Endothelial cell (in vitro differentiated cells): ENCODE results near the gene TBC1D10B. TPM values are rescaled to one million over a fixed set of nuclear protein-coding genes. Genes with fewer than 3 reads are reported as not detected.
A peak's percentile ranks its signal among the peaks of the same experiment; 100 is the strongest.

Experiments used
- DNase-seq: peaks from one replicate; pipeline ENCODE4 v3.0.0; 2021; ENCODE audit warnings: low spot score
- H3K27ac Mint-ChIP-seq: one replicate; pipeline ENCODE4 v1.8.0; 2021; ENCODE audit warnings: mixed read lengths, inconsistent platforms; ENCODE audit not compliant: unreplicated experiment
- H3K27me3 Mint-ChIP-seq: one replicate; pipeline ENCODE4 v1.8.0; 2021; ENCODE audit warnings: mild to moderate bottlenecking, moderate library complexity, mixed read lengths, inconsistent platforms; ENCODE audit not compliant: unreplicated experiment
- H3K36me3 Mint-ChIP-seq: one replicate; pipeline ENCODE4 v1.8.0; 2021; ENCODE audit warnings: mild to moderate bottlenecking, low read depth, mixed read lengths, inconsistent platforms; ENCODE audit not compliant: unreplicated experiment
- H3K4me1 Mint-ChIP-seq: one replicate; pipeline ENCODE4 v1.8.0; 2021; ENCODE audit warnings: mild to moderate bottlenecking, mixed read lengths, inconsistent platforms; ENCODE audit not compliant: unreplicated experiment
- H3K4me3 Mint-ChIP-seq: one replicate; pipeline ENCODE4 v1.8.0; 2021; ENCODE audit warnings: mild to moderate bottlenecking, mixed read lengths, inconsistent platforms; ENCODE audit not compliant: unreplicated experiment
- H3K9me3 Mint-ChIP-seq: one replicate; pipeline ENCODE4 v1.8.0; 2021; ENCODE audit warnings: mixed read lengths, inconsistent platforms; ENCODE audit not compliant: unreplicated experiment
- total RNA-seq: library from RNA; stranded (reverse); fragmentation: NEBNext Ultra II Directional; extraction: Animal tissue kit (Norgen Biotek cat#: 25700); gene quantifications from one replicate; pipeline ENCODE4 v1.2.1, GENCODE V29; 2021; ENCODE audit not compliant: unreplicated experiment
- TF ChIP-seq, protein P1 (sequence below): fragments of 200-600 bp; sonication (generic); IDR thresholded peaks from one replicate; pipeline ENCODE4 v1.5.0; 2021; ENCODE audit warnings: antibody characterized with exemption; ENCODE audit not compliant: unreplicated experiment

TBC1D10B gene
- total RNA-seq, 1 donor from 2014 or later, result 62.4 TPM

DNA sequence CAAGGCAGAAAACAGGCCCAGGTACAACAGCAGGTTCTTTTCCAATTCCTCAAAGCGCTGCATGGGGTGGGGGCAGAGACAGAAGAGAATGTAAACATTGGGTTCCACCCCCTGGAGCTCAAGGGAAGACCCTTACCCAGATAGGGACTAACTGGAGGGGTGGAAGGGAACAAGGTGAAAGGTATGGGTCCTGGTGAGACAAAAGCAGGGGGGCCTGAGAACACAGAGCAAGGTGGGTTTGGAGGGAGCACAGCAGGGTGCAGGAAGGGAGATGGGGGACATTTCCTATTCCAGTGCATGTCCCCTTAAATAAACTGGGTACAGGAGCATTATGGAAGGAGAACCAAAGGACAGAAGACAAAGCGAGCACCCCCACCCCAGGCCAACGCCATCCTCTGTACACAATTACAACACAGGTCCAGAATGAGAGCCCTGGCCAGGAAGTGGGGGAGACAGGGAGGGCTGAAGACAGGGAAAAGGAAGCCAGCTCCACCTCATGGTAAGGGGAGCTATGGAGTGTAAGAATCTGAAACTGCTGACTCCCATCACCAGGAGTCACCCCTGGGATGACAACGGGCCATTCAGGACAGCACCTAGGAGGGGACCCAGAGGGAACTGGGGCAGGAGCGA is 13.1 kb downstream of the TBC1D10B start:
- H3K4me3 Mint-ChIP-seq, result peak overlapping the region; percentile 63
- TF ChIP-seq, protein P1, sequence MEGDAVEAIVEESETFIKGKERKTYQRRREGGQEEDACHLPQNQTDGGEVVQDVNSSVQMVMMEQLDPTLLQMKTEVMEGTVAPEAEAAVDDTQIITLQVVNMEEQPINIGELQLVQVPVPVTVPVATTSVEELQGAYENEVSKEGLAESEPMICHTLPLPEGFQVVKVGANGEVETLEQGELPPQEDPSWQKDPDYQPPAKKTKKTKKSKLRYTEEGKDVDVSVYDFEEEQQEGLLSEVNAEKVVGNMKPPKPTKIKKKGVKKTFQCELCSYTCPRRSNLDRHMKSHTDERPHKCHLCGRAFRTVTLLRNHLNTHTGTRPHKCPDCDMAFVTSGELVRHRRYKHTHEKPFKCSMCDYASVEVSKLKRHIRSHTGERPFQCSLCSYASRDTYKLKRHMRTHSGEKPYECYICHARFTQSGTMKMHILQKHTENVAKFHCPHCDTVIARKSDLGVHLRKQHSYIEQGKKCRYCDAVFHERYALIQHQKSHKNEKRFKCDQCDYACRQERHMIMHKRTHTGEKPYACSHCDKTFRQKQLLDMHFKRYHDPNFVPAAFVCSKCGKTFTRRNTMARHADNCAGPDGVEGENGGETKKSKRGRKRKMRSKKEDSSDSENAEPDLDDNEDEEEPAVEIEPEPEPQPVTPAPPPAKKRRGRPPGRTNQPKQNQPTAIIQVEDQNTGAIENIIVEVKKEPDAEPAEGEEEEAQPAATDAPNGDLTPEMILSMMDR, result no peak
- peak overlapping the region; percentile 59 for H3K27ac Mint-ChIP-seq
- H3K4me1 Mint-ChIP-seq, result peaks cover 27% of the 10 kb centered on the region
- peaks cover 23% of the 10 kb centered on the region for H3K36me3 Mint-ChIP-seq
- no peak for DNase-seq
- peaks cover 34% of the 10 kb centered on the region for H3K27me3 Mint-ChIP-seq
- no peaks in the 10 kb centered on the region for H3K9me3 Mint-ChIP-seq

GRCh38 chr16:30356401-30357084 is 13.8 kb downstream of the TBC1D10B start:
- Mint-ChIP-seq H3K4me3 (peak overlapping the region; percentile 99), H3K9me3 (no peaks in the 10 kb centered on the region), H3K27ac (peak overlapping the region; percentile 99), H3K36me3 (peaks cover 24% of the 10 kb centered on the region), H3K27me3 (peaks cover 36% of the 10 kb centered on the region), H3K4me1 (peaks cover 27% of the 10 kb centered on the region)
- TF ChIP-seq, protein P1, result no peak
- no peak for DNase-seq

DNA sequence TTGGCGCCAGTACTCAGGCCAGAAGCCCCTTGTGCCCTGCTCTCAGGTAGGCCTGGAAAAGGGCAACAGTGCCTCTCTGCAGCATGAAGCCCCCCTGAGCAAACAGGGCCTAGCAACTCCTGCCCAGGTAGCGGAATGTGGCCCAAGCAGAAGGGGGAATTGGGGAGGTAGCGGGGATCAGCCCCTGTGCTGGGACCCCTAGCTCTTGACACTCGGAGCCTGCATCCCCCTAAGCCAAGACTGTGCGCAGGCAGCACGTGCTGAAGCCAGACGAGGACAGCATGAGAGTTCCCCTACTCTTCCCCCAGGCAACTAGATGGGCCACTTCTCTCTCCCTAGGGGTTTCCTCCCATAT is 14.4 kb downstream of the TBC1D10B start:
- Mint-ChIP-seq H3K9me3 (no peaks in the 10 kb centered on the region), H3K27me3 (peaks cover 36% of the 10 kb centered on the region), H3K4me3 (peak overlapping the region; percentile 99), H3K27ac (peak overlapping the region; percentile 99), H3K36me3 (peaks cover 29% of the 10 kb centered on the region), H3K4me1 (peaks cover 27% of the 10 kb centered on the region)
- no peak for DNase-seq
- TF ChIP-seq, protein P1, result no peak

DNA sequence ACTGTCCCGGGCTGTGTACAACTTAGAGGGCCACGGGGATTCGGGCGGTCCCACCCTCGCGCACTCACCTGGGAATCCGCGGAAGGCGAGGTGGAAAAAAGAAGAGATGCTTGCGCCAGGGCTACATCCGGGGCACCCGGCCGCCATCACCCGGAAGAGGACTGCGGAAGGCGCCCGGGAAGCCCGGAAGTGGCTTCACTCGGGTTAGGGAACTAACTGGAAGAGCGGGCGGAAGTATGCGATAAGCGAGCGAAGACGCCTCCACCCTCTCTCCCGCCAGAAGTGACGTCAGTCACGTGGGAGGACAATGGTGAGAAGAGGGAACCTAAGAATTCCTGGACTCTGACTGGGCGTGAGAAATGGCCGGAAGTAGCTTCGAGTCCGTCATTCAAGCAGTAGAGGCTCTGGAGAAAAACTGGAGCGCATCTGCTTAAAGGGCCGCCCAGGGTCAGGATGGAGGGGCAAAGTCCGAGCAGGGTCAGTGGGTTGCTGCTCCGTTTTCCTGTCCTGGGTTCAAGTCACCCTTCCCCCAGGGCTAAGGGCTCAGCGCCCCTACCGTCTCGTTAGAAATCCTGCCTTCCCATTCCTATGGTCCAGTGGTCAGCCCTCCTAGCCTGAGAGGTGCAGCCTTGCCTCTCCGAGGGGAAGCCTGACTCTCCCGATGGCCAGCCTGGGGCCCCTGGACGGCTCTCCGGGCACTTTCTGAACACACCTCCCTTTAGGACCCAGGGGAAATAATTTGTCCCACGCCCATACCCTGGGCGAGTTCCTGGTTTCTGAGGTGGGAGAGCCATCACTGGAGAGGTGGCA is 14.9 kb downstream of the TBC1D10B start, which contains the start of gene CD2BP2:
Gene CD2BP2 (minus strand): TSS at position 165 of the 810 bp plus-strand sequence. CDS start 627 bp downstream, outside the sequence.
- peak within 1 kb of the TSS; percentile 99 for H3K27ac Mint-ChIP-seq
- DNase-seq, result peak; percentile 87
- H3K36me3 Mint-ChIP-seq, result peaks cover 31% of the 10 kb centered on the region
- peak within 1 kb of the TSS; percentile 99 for H3K4me3 Mint-ChIP-seq
- H3K9me3 Mint-ChIP-seq, result no peaks in the 10 kb centered on the region
- H3K27me3 Mint-ChIP-seq, result peaks cover 34% of the 10 kb centered on the region
- H3K4me1 Mint-ChIP-seq, result peaks cover 25% of the 10 kb centered on the region
- TF ChIP-seq, protein P1, result no peak
